Activated gamma-delta T cell treated with Interleukin-2 at 50 U/mL for 16 hours (primary cell): ENCODE results near the gene NCOA1.
"Not testable (repeated sequence)": the region's sequence is repeated elsewhere in the genome, so short reads cannot be mapped to it uniquely, and the experiment has no call there.

Experiments used
- DNase-seq: peaks from one replicate; pipeline ENCODE4 v3.0.0-alpha.2; 2020

NCOA1 gene

GRCh38 chr2:24756789-24757188 lies 265.7 kb downstream of the NCOA1 start:
- no peak for DNase-seq

GRCh38 chr2:24761866-24762265 lies 270.8 kb downstream of the NCOA1 start:
- no peak for DNase-seq

DNA sequence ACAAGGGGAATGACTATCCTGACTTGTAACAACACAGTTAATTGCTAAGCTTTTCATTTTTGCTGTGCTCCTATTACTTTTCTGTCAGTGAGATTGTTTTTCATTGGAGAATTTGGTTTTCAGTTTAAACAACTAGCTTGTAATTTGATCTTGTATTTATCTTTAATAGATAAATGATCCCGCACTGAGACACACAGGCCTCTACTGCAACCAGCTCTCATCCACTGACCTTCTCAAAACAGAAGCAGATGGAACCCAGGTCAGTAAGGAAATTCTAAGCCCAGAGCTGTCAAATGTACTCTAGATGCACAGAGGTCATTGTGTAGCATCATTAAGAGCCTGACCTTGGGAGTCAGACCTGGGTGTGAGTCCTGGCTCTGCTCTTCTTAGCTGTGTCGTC lies 271.5 kb downstream of the NCOA1 start:
- no peak for DNase-seq

DNA sequence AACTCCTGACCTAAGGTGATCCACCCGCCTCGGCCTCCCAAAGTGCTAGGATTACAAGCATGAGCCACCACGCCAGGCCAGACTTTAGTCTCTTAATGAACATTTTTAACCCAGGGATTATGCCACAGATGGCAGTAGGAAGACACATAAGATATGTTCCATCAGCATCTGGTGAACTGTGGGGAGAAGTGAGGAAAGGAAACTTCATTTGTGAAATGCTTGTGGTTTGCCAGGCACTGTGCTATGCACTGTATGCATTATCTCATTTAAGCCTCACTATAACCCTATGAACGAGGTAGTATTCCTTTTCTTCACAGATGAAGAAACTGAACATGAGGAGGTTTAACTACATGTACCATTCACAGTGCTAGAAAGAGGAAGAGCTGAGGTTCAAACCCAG lies 272.8 kb downstream of the NCOA1 start:
- DNase-seq, result no peak

DNA sequence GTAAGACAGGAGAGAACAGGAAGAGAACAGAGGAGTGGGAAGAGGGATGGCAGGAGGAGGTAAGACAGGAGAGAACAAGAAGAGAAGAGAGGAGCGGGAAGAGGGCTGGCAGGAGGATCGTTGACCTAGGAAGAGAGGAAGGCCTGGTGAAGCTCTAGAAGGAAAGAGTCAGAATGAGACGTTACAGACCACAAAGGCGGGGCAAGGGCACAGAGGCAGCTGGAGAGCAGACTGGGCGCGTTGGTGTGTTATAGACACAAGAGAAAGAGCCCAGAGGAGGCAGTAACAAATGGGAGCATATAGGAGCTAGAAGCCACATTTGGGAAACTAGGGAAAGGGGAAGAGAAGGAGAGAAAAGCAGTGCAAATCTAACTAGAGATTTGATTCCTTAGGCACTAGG lies 275.6 kb downstream of the NCOA1 start:
- no peak for DNase-seq

- DNase-seq, result no peak
Observed at GRCh38 chr2:24768013-24768412, 277.0 kb downstream of the NCOA1 start.

GRCh38 chr2:24768601-24769000 lies 277.5 kb downstream of the NCOA1 start:
- no peak for DNase-seq

DNA sequence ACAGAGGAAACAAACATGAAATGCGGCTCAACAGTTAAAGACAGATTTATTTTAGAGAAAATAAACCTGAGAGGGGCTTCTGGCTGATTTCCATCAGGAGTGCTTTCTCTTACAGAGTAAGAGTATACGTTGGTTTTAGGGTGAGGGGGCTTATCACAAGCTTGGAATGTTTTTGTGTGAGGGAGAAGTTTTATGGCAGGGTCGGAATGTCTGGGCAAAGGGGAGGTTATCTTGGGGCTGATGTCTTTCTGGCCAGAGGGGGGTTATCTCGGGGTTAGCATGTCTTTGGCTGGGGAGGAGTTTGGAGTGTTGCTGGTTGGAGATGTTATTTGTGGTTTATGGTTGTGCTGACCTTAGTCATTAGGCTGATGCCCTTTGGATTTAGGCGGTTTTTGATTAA lies 280.0 kb downstream of the NCOA1 start:
- no peak for DNase-seq

DNA sequence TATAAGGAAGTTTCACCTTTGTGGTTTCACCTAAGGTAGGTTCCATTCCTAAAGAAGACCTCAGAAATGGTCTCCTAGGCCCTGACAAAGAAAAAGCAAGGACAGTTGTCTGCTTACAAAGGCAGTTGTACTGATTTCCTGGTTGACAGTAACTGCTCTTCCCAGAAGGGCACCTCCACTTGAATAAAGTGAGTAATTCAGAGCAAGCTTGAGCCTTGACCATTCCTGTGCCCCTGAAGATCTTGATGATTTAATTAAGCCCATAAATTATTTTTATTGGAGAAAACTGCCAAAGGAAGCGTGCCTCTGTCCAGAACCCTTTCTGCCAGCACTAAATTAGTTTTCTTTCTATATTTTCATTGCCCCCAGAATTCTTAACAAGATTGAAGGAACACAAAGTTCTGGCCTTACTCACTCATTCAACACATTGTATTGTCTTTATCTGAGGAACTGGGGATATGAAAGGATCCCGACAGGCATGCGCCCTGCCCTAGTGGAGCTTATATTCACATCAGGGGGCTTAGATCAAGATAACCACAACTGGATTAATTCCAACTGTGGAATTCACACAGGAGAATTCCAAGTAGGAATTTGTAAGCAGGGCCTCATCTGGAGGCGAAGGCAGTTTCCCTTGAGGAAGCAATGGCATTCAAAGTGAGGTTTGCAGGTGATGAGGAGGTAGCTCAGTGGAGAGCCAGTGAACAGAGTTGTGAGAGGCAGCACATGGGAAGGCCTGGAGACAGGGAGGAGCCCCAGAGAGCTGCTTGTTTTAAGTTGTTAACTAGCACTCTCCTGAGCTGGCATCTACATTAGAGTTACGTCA lies 280.9 kb downstream of the NCOA1 start:
- no peak for DNase-seq

DNA sequence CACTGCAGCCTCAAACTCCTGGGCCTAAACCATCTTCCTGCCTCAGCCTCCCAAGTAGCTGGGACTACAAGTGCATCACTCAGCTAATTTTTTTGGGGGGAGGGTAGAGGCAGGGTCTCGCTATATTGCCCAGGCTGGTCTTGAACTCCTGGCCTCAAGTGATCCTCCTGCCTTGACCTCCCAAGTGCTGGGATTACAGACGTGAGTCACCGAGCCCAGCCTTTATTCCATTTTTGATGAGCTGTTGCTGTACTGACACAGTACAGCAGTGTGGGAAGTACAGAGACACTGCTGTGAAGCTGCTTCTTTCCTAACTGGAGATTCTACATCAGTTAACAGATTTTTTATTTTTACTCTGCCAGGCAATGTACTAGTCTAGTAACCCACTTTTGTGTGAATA lies 283.3 kb downstream of the NCOA1 start:
- no peak for DNase-seq

GRCh38 chr2:24779116-24779515 lies 288.1 kb downstream of the NCOA1 start:
- DNase-seq, result no peak

DNA sequence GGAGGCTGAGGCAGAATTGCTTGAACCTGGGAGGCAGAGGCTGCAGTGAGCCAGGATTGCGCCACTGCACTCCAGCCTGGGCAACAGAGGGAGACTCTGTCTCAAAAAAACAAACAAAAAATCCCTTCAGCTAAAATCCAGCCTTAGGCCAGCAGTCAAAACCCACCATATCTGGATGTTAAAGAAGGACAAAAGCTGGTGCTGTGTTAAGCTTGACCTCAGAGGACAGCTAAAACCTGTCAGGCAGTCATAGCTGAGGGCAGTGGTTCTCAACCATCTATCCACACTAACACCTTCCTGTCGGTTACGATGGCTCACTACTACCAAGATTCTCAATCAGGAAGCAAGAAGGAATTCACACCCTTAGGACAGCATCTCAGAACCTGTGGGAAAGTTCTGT lies 292.6 kb downstream of the NCOA1 start:
- no peak for DNase-seq

- DNase-seq, result no peak
Observed at GRCh38 chr2:24785671-24786321, 294.7 kb downstream of the NCOA1 start.

GRCh38 chr2:24787532-24787931 lies 296.5 kb downstream of the NCOA1 start:
- no peak for DNase-seq

GRCh38 chr2:24788816-24789215 lies 297.8 kb downstream of the NCOA1 start:
- no peak for DNase-seq

GRCh38 chr2:24791452-24791851 lies 300.4 kb downstream of the NCOA1 start:
- no peak for DNase-seq

DNA sequence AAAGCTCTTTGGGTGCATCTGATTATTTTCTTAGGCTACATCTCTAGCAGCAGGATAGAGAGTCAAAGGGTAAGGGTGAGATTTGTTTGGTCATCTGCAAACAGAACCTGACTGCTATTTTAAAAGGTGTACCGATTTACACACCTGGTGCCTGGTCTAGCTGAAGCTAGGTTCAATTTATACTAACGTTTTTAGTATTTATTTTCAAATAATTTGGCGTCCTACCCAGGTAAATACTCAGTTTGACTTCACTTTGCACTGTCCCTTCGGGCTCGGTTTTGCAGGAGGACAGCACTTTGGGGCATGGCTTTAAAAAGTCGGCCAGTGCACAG lies 301.5 kb downstream of the NCOA1 start:
- no peak for DNase-seq

GRCh38 chr2:24792874-24793760 lies 302.1 kb downstream of the NCOA1 start, which contains the start of the genes CENPO and PTRHD1:
Gene CENPO (plus strand): TSS chr2:24793425. CDS start chr2:24793920, 495 bp downstream.
Gene PTRHD1 (minus strand): TSS chr2:24793391. CDS start chr2:24793377, 14 bp downstream.
- DNase-seq, result peak; percentile 94

GRCh38 chr2:24793761-24794435 lies 302.8 kb downstream of the NCOA1 start:
- no peak for DNase-seq

DNA sequence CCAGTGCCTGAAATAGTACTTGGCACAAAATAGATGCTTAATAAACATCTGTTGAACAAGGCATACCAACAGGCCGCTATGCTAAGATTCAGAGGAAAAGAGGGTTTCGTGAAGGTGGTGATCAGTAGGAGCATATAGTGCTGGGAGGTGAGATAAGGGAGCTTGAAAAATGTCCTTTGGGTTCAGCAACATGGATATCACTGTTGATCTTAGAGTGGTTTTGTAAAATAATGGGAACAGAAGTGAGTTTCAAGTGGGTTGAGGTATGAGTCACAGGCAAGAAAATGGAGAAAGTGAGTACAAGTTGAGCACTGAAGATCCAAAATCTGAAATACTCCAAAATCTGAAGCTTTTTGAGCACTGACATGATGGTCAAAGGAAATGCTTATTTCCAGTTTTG lies 306.6 kb downstream of the NCOA1 start:
- no peak for DNase-seq

DNA sequence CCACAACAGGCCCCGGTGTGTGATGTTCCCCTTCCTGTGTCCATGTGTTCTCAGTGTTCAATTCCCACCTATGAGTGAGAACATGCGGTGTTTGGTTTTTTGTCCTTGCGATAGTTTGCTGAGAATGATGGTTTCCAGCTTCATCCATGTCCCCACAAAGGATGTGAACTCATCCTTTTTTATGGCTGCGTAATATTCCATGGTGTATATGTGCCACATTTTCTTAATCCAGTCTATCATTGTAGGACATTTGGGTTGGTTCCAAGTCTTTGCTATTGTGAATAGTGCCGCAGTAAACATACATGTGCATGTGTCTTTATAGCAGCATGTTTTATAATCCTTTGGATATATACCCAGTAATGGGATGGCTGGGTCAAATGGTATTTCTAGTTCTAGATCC lies 309.4 kb downstream of the NCOA1 start:
- not testable (repeated sequence) for DNase-seq

- not testable (repeated sequence) for DNase-seq
Observed at GRCh38 chr2:24805811-24806660, 315.0 kb downstream of the NCOA1 start.
